Left lung (tissue), 10 donors: ENCODE data around the gene ZAR1L. TPM values are rescaled to one million over a fixed set of nuclear protein-coding genes. Genes with fewer than 3 reads are reported as not detected.
A peak's percentile ranks its signal among the peaks of the same experiment; 100 is the strongest.

Experiments used
- ATAC-seq: fragments of 200-7000 bp; cut with Tn5 transposase; one replicate; pipeline ENCODE4 v1.9.1; 2020; ENCODE audit warnings: moderate library complexity
- DNase-seq, 4 donors: peaks; one replicate each; pipeline ENCODE4 v3.0.0-alpha.2; 2013 to 2020
- H3K27ac ChIP-seq, 2 donors: fragments of 200-600 bp; sonication (generic) in 1 of 2; one replicate each; pipeline versions ENCODE4 v1.5.0 to v1.8.0; 2020 to 2021
- H3K27me3 ChIP-seq, 2 donors: fragments of 200-600 bp; sonication (generic) in 1 of 2; one replicate each; pipeline versions ENCODE4 v1.5.0 to v1.8.0; 2020 to 2021
- H3K36me3 ChIP-seq, 2 donors: fragments of 200-600 bp; sonication (generic) in 1 of 2; one replicate each; pipeline versions ENCODE4 v1.5.0 to v1.8.0; 2020 to 2021
- H3K4me1 ChIP-seq, 2 donors: fragments of 200-600 bp; one replicate each; pipeline ENCODE4 v1.8.0; 2021
- H3K4me3 ChIP-seq, 2 donors: fragments of 200-600 bp; sonication (generic) in 1 of 2; one replicate each; pipeline versions ENCODE4 v1.5.0 to v1.8.0; 2020 to 2021; ENCODE audit warnings: mild to moderate bottlenecking in 1 of 2
- H3K9me3 ChIP-seq, 2 donors: fragments of 200-600 bp; sonication (generic) in 1 of 2; one replicate each; pipeline versions ENCODE4 v1.5.0 to v1.8.0; 2020 to 2021
- intact Hi-C, 2 donors: fragments of 100-400 bp; cut with DNase I; formaldehyde crosslinking; loops; one replicate each; pipeline versions ENCODE4 v1.11.2 to v1.14.2; 2022
- polyA plus RNA-seq, 6 donors: library from polyadenylated mRNA; unstranded; fragments of 120-200 nt; gene quantifications; one replicate each; pipeline ENCODE4 v1.2.1, GENCODE V29; 2013; ENCODE audit not compliant: insufficient read length in 6 of 6
- total RNA-seq, 2 donors: library from RNA; stranded (reverse); fragmentation: NEBNext Ultra II Directional; extraction: Animal tissue kit (Norgen Biotek cat#: 25700); gene quantifications; one replicate each; pipeline ENCODE4 v1.2.1, GENCODE V29; 2021
- TF ChIP-seq, protein P1 (sequence below), 2 donors: fragments of 200-600 bp; sonication (generic) in 1 of 2; IDR thresholded peaks; one replicate each; pipeline versions ENCODE4 v1.5.0 to v1.8.0; 2021; ENCODE audit warnings: antibody characterized with exemption in 2 of 2
- donor health status: DM: no; HTN: yes; CAD: no.
- donor health status: DM: no; HTN: no; CAD: no.

ZAR1L gene
- total and polyA plus RNA-seq, 8 donors = not detected

DNA sequence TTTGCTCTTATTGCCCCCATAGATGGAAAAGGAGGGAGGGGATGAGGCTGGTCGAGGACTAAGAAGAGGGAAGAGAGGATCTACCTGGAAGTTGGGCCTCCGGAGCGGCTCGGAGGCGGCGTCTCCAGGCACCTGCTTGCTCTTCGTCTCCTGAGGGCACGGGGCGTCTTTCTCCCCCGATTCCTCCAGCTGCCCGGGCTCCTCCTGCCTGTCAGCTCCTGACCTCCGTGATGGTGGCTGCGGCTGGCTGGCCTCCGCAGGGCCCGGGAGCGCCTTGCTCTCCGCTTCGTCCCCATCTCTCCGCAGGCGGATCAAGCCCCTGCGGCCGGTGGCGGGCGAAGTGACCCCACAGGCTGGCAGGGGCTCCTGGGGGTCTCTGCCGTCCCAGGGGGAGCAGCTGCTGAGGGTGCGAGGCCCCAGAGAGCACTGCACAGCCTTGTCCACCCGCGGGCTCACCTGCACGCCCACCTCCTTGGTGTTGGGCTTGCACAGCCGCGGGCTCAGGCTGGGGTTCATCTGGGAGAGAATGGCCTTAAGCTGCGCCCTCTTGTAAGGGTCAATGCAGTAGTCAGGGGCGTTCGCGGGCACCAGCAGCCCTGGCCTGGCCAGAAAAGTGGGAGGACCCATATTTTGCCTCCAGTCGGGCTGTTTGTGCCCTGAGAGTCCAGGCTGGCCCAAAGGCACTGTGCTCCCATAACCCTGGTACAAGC is 3.8 kb downstream of the ZAR1L start:
- Histone ChIP-seq H3K27me3 (no peaks in the 10 kb centered on the region), H3K27ac (no peak overlapping the region), H3K36me3 (no peaks in the 10 kb centered on the region), H3K9me3 (no peaks in the 10 kb centered on the region), H3K4me1 (peaks cover 0 to 27% of the 10 kb centered on the region in 2 donors), H3K4me3 (no peak overlapping the region)
- no peak for ATAC-seq
- DNase-seq = peak in 1 of 4 donors; percentile 78
- TF ChIP-seq, protein P1, sequence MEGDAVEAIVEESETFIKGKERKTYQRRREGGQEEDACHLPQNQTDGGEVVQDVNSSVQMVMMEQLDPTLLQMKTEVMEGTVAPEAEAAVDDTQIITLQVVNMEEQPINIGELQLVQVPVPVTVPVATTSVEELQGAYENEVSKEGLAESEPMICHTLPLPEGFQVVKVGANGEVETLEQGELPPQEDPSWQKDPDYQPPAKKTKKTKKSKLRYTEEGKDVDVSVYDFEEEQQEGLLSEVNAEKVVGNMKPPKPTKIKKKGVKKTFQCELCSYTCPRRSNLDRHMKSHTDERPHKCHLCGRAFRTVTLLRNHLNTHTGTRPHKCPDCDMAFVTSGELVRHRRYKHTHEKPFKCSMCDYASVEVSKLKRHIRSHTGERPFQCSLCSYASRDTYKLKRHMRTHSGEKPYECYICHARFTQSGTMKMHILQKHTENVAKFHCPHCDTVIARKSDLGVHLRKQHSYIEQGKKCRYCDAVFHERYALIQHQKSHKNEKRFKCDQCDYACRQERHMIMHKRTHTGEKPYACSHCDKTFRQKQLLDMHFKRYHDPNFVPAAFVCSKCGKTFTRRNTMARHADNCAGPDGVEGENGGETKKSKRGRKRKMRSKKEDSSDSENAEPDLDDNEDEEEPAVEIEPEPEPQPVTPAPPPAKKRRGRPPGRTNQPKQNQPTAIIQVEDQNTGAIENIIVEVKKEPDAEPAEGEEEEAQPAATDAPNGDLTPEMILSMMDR (IDR thresholded peaks at IDR 0.05) = no peak
- intact Hi-C loops = loop anchor here in 1 of 2 donors (5.0 kb wide), 1 partner anchor 294 kb away; no protein-coding TSS in a partner anchor

DNA sequence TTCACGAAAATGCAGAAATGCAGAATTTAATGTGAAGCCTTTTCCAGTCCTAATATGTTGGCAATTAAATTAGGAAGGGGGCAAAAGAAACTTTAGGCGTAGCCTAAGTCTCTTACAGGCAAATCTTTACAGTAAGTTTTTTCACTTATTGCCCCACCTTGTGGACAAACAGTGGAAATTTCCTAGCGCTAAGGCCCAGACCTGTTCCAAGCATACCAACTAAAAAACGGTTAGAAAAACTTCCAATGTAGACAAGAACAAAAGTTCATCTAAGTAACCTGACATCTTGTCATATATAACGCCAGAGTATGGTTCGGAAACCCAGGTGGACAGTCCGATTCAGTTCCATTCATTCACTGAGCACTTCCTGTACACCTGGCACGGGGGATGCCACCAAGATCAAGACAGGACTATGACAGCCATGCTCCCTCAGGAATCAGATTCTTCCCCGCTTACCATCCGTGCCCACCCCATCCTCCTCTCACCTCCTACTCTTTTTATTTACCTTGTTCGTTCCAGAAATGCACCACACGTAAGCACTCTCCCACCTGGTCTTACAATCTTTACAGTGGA is 4.9 kb downstream of the ZAR1L start:
- TF ChIP-seq, protein P1 (IDR thresholded peaks at IDR 0.05) = peak; percentile 79 to 81
- ATAC-seq (peak; percentile 88), DNase-seq (peak in 2 of 4 donors; percentile 36 to 65)
- Histone ChIP-seq H3K9me3 (no peaks in the 10 kb centered on the region), H3K27me3 (no peaks in the 10 kb centered on the region), H3K27ac (peak overlapping the region in 1 of 2 donors; percentile 68), H3K4me1 (peaks cover 0 to 20% of the 10 kb centered on the region in 2 donors), H3K36me3 (no peaks in the 10 kb centered on the region), H3K4me3 (peak overlapping the region in 1 of 2 donors; percentile 24)
- intact Hi-C loops = loop anchor here in 1 of 2 donors (5.0 kb wide), 1 partner anchor 293 kb away; no protein-coding TSS in a partner anchor

DNA sequence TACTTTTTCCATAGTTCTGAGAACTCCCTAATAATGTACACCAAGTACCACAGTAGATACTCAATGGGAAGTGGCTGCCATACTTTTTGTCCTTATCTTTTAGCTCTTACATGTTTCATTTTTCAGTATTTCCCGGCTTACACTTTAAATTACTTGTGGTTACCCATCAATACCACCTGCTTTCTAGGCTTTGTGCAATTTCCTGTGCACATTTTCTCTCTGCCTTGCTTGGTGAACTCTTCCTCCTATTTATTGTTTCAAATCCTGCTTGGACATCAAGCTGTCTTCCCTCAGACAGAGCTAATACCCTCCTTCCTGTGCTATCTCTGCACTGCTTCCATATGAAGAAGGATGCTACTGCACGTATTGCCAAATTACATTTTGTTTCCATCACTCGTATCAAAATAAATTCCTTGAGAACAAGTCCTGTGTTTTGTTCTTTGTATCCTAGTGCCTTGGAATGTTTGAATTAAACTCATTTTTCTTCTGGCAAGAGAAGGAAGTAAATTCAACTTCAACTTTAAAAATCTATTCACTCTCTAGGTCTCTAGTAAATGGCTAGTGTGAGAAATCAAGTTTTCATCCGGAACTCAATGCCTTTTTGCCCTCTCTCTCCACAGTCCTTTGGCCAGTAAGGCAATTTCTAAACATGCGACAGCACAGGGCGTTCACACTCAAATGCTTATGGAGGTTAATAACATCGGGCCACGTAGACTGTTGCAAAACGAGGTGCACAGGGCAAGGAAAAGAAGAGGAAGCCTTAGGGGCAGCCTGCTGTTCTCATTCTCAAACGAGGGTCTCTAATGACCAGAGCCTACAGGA is 5.6 kb downstream of the ZAR1L start:
- ATAC-seq = peak; percentile 78
- peaks cover 0 to 17% of the 10 kb centered on the region in 2 donors for H3K4me1 ChIP-seq
- intact Hi-C loops = loop anchor here in 1 of 2 donors (5.0 kb wide), 1 partner anchor 292 kb away; no protein-coding TSS in a partner anchor
- no peaks in the 10 kb centered on the region for H3K36me3 ChIP-seq
- H3K4me3 ChIP-seq = peak overlapping the region in 1 of 2 donors; percentile 24
- no peaks in the 10 kb centered on the region for H3K27me3 ChIP-seq
- H3K9me3 ChIP-seq = no peaks in the 10 kb centered on the region
- H3K27ac ChIP-seq = peak overlapping the region in 1 of 2 donors; percentile 68
- peak in 1 of 4 donors; percentile 34 for DNase-seq
- TF ChIP-seq, protein P1 (IDR thresholded peaks at IDR 0.05) = no peak

DNA sequence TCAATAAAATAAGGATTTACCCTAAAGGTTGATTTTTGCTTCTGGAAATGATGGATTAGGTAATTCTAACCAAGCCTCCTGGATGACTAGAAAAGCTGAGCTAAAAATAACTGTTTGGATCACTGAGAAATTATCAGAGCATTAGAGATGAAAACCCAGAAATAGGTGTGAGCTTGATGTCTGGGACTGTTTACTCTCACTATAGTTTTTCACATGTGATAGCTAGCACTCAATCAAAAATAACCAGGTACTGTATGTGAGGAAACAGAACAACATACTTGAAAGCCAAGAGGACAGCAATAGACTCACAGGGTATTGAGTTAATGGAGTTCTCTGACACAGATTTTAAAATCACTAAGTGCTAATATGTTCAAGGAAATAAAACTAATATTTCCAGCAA is 9.5 kb downstream of the ZAR1L start:
- TF ChIP-seq, protein P1 (IDR thresholded peaks at IDR 0.05) = no peak
- no peak for DNase-seq
- H3K27me3 ChIP-seq = no peaks in the 10 kb centered on the region
- no peaks in the 10 kb centered on the region for H3K36me3 ChIP-seq
- no peak overlapping the region for H3K4me3 ChIP-seq
- no peaks in the 10 kb centered on the region for H3K9me3 ChIP-seq
- H3K4me1 ChIP-seq = peaks cover 0 to 13% of the 10 kb centered on the region in 2 donors
- ATAC-seq = no peak
- intact Hi-C loops = no loop called here
- H3K27ac ChIP-seq = no peak overlapping the region
